ENCODE measurements around the gene DBNL.

DBNL gene

DNA sequence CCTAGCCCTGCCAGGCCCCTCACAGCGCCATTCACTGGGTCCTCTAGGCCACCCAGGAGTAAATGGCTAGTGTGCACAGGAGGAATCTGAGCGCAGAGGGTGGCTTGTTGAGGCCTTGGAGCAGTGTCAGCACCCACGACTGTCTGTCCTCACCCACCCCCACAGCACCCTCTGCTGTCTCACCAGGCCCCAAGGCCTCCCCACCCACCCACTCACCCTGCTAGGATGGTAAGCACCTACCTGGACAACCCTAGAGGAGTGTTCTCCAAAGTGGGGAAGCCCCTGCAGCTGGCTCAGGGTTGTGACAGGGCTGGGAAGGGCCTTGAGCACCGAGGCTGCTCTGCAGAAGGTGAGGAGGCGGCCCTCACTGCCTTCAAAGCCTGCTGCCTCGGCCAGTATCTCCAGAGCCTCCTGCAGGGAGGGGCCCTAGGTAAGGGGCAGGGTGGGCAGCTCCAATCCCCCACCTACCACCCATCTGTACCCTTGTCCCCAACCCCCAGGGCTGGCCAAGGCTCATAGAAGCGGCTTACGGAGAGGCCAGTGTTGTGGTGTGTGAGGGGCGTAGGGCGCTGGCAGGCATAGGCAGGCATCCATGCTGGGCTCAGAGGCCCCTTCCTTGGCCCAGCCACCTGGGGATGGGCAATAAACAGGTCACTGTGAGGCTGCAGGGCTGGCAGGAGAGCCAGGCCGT is 35.0 kb downstream of the DBNL start:
- no peak for DNase-seq

DNA sequence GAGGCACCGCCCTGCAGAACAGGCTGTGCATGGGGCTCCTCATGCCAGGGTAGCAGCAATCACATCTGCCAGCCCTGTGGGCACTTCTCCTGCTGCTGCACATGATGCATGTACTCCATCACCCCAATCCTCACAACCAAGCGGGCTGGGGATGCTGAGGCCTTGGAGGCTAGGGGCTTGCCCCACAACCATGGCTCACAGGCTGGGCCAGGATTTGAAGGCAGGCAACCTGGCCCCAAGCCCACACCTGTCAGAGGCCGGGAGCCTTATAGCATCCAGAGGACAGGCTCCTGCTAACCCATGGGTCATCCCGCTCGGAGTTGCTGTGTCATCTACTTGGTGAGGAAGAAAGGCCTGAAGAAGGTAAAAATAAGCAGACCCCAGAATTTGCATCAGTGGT is 35.6 kb downstream of the DBNL start:
- no peak for DNase-seq

DNA sequence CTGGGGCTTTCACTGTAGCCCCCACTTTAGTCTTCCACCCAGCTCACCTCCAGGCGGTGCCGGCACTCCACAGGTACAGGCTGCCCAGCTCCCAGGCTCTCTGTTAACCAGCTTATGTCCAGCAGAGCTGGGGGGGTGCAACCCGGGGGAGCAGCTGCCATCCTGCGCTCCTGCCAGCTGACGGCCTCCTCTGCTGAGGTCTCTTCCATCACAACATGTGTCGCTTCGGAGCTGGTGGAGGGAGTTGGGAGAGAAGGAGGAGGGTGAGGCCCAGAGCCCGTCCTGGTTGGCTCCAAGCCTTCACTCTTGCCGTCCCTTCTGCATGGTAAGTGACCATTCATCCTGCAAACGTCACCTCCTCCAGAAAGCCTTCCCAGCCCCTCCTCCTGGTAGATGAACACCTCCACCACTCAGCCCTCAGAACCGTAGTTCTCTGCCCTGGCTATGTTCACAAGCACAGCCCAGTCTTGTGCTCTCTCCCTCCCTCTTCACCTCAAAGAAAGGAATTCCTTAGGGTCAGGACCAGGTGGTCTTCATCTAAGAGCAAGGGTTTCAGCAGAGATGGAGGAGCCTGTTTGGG is 36.3 kb downstream of the DBNL start:
- no peak for DNase-seq

DNA sequence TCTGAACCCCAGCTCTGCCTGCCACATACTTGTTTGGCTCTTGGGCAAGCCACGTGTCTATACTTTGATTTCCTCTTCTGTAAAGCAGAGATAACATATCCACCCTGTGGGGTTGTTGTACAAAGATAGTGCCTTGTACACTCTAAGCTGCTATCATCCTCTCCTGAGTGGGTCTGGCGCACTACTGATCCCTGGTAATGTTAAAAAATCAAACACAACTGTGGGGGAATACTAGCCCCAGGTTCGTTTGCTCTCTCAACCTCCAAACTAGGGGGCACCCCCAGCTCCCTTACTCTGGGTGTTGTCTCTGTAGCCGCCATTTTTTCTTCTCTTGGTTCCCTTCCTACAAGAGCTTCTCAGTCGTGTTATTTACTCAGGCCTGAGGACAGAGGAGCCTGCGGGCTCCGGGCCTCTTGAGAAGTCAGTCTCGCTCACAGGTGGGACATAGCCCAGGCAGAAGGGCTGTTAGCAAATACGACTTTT is 36.8 kb downstream of the DBNL start:
- no peak for DNase-seq

DNA sequence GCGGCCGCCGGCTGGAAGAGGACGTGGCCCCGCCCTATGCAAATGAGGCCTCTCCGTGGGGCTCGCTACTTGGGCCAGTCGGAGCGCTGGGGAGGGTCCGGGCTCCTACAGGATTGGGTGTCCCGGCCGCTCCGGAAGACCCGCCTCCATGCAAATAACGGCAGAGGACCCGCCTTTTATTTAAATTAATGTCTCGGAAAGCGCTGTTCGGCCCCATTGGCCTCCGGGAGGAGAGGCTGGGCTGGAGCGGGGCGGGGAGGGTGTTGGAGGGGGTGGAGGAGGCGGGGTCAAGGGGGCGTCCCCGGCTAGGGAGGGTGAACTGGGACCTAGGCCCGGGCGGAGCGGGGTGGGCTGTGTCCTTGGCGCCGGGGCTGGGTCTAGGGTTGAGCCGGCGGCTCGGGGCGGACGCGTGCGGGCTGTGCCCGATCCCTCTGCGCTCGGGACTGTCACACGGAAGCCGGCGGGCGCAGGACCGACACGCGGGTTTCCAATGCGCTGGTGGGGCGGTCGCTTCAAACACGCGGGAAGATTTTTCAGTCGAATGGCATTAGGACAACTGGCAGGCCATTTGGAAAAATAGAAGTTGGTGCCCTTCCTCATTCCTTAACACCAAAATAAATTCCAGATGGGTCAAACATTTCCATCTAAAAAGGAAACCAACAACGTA is 38.2 kb downstream of the DBNL start:
- peak; percentile 99 for DNase-seq

DNA sequence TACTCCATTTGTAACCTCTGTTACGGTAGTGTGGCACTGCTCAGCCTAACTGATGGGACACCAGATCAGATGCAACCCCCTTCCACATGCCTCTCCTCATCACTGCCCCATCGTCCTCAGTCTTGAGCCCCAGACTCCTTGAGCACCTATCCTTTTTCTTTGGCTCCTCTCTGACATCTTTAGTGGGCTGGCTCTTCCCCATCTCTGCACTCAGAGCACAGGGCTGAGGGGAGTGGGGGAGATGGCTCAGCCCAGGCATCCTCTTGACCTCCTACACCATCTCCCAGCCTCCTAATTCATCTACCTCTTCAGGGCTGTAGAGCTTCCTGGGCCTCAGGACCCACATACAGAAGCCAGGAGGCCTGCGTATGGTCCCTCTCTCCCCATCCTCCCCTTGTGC is 39.3 kb downstream of the DBNL start:
- DNase-seq: no peak

DNA sequence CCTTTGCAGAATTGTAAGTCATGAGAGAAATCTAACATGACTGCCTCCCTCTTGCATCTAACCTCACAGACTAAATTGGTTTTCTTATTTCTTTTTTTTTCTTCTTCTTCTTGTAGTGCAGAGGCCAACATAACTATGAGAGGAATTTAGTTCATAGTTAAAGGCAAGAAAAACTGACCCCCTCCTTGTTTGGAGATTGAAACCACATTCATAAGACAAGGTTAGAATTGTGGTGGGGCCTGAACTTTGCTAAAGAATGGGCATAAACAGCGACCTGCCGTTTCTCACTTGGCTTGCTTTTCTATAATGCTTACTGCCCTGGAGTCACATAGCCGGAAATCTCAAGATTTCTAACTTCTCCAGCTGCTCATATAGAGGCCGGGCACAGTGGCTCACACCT is 40.2 kb downstream of the DBNL start:
- no peak for DNase-seq

DNA sequence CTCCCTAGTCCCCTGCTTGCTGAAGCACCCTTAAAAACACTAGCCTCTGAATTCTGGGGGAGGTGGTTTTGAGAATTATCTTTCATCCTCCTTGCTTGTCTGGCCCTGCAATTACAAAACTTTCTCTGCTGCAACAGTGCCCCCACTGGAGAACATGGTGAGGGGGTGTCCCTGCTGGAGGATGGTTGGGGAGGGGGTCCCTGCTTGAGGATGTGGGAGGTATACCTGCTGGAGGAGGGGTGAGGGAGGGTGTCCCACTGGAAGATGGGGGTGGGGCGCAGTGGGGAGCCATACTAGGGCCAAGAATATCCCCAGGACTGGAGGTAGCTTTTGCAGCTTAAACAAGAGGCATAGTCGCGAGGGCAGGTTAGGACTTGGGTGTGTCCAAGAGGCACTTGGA is 41.0 kb downstream of the DBNL start:
- DNase-seq: no peak

DNA sequence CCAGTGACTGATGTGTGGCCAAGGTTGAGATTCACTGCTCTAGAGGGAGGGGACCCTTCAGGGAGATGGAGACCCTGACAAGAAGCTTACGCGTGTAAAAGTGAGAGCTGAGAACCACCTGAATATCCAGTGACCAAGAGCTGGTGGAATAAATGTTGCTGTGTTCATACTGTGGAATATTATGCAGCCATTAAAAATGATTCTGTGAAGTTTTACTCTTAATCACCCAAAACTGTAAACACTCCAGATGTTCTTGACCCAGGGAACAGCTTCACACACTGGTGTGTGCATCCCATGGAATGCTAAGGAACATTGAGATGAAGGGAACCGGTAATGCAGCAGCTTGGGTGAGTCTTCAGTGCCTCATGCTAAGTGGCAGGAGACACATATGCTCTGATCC is 42.1 kb downstream of the DBNL start:
- no peak for DNase-seq

DNA sequence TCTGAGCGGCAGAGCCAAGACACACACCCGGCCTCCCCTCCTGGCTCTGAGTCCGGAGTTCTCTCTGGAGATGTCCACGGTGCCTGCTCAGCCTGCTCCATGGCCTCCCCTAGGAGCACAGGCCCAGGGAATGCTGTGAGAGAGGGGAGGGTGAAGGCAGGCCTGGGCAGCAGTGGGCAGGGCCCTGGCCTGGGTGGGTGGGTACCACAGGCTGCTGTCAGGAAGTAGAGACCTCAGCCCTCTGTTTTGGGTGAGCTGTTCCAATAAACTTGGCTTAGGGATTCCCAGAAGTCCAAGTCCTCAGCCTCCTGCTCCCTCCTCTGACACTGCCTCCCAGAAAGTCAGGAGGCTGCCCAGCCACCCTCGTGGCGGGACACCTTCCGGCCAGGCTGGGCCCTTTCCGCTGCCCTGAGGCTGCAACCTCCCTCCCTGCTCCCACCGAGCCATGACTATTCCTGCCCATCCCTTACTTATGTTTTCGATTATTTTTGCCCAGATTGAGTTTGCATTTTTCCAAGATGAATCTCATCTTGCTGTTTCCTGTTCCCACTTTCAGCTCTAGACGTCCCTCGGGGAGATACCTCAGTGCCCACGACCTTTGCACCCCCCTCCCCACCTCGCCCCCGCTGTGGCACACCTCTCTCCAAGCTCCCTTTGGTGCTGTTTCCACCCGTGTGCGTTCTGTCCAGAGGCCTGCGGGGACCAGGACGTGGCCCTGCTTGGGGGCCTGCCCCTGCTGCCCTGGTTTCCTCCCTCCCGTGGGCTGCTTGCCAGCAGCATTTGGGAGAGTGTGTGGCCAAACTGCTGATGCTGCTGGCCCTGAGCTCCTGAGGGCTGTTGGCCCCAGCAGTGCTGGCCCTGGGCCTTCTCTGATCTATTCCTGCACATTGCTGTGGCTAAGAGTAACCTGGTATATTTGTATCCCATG is 43.7 kb downstream of the DBNL start:
- no peak for DNase-seq

DNA sequence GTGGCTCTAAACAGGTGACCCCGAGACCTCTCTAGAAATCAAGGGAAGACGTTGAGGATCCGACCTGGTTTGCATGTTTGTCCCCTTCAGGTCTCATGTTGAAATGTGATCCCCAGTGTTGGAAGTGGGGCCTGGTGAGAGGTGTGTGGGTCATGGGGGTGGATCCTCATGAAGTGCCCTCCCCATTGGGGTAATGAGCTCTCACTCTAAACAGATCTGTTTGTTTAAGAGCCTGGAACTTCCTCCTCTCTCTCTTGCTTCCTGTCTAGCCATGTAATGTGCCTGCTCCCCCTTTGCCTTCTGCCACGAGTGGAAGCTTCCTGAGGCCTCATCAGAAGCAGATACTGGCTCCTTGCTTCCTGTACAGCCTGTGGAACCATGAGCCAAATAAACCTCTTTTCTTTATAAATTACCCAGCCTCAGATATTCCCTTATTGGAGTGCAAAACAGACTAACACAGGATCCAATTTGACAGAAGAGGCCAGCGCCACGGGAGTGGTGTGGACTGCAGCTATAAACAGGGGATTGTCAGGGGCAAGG is 48.7 kb downstream of the DBNL start:
- no peak for DNase-seq

DNA sequence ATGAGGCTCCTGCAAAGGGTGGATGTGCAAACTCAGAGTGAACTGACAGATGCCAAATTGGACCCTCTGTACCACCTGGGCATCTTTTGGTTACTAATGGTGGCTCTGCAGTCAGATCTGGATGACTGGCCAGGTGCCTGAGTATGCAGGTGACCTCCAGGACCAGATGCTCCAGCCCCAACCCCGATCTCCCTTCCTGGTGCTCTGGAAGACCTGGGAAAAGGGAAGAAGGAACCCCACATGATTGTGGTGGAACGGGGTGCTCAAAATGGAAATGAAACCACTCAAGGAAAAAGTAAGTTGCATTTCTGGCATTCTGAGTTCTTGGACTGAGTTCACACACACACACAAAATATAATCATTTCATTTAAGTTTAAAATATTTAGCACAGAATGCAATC is 49.9 kb downstream of the DBNL start:
- DNase-seq: no peak

DNA sequence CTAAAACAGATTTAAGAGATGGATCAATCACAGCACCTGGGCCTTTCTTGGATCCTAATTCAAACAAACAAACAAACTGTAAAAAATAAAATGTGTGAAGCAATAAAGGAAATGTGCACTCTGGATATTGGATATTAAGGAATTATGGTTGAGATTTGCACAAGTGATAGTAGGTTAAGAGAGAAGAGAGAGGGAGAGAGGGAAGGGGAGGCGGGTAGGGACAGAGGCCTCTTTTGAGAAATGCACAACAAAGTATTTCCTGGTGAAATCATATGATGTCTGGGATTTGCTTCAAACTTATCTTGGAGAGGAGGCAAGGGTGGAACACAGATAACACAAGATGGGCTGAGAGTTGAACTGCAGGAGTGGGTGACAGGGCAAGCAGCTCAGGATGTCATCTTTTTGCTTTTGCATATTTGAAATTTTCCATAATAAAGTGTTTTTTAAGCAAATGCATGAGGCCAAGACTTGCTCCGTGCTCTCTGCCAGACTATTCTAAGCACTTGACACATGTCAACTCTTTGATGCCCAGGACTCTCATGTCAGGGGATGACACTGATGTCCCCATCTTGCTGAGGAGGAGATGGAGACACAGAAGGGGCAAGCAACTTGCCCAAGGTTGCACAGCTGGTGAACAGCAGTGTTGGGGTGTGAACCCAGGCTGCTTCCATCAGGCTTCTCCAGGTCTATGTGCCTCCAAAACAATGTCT is 50.5 kb downstream of the DBNL start:
- DNase-seq: no peak

DNA sequence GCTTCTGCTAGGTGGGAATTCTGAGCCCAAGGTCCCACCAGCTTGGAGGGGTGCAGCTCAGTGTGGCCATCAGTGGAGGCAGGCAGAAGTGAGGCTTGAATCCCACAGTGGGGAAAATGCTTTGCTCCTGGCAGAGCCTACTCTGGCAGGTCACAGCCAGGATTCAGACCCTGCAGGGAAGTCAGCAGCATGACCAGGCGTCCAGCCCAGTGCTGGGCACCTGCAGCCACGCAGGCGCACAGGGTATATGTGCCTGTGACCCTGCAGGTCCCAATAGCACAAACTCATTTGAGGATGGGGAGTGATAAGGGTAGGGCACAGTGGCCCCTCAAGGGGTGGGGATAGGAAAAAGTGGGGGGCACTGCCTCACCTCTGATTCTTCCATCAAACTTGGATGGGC is 51.3 kb downstream of the DBNL start:
- DNase-seq: no peak

DNA sequence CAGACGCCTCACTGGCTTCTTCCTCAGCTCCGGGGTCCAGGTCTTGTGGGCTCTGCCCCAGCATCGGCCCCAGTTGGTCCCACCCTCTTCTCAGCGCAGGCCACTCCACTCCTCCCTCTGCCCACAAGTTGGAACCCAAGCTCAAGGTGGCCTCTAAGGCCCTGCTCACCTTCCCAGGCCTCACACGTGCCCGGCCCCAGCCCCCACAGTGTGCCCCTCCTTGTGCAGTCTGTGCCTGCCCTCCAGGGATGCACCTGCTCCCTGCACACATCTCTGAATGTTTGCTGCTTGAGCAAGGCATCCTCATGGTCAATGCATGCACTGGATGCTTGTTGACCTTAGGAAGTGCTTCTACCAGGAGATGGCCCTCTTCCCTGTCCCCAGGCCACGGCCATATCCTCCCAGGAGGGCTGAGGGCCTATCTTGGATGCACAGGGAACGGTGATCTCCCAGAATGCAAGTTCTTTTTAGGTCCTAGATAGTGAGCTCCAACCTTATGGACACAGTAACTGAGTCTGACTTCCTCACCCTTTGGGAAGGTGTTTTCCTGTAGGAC is 51.9 kb downstream of the DBNL start:
- DNase-seq: no peak

DNA sequence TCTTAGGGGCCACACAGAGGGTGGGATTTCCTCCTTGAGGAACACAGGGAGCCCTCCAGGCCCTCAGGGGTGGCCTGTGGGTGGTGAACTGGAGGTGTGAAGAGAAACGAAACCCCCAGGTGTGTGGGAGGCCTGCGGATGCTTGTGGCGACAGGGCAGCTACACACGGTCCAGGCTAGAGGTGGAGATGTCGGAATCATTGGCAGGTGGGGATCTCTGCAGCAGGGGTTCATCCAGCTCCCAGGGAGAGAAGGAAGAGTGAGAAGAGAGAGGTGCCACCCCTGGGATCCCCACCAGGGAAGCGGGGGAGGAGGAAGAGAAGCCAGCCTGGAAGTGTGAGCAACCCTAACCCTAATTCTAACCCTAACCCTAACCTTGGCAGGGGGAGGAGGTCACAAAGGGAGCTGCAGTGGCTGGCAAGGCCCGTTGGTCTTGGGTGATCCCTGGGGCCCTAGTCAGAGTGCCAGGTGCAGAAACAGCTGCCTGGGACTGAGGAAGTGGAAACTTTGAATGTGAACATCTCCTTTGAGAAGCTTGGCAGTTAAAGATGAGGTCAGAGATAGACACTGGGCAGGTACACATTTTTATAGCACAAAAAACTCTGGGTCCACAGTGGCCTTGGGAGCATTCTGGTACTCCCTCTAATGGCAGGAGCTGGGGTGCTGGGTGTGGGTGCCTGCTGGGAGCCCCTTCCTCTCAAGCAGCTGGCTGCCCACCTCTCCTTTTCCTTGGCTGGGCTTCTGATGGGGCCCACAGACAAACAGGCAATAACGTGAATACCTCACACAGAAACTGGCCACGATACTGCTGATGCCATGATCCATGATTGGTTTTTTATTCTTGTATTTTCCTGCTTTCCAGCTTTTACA is 52.8 kb downstream of the DBNL start:
- DNase-seq: no peak

DNA sequence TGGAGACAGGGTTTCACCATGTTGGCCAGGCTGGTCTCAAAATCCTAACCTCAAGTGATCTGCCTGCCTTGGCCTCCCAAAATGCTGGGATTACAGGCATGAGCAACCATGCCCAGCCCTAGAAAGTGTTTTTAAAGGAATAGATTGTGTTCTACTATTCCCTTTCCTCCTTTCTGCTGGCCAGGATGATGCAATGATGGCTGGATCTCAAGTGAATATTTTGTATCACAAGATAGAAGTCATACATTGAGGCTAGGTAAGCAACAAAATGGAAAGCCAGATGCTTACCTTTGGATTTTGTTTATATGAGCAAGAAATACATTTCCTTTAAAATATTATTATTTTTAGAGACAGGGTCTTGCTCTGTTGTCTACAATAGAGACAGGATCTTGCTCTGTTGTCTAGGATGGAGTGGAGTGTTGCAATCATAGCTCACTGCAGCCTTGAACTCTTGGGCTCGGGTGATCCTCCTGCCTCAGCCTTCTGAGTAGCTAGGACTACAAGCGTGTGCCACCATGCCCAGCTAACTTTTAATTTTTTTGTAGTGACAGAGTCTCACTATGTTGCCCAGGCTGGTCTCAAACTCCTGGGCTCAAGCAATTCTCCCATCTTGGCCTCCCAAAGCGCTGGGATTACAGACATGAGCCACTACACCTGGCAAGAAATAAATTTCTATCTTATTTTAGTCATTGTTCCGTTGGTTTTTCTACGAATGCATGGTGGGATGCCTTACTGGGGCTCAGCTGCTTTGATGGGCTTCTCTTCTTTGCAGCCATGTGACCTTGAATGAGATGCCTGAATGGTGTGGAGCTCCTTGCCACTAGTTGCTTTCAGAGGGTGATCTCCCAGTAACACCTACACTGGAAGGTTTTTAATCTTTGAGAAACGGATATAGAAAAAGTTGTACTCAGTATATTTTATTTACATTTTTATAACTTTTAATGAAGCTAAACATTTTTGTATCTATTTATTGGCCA is 53.9 kb downstream of the DBNL start:
- no peak for DNase-seq

DNA sequence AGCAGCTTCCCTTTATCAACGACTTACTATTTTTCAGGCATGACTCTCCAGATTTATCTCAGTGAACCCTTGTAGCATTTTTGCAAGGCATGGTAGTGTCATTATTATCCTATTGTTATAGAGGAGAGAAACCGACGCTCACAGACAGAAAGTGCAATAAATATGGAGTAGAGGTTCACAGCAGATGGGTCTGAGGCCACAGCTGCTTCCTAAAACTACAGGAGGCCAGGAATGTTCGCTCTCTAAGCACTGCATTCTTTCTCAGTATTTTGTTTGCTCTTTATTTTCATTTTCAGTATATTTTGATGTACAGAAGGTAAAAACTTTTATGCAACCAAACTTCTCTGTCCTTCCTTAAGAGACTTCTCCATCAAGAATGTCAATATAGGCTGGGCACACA is 55.2 kb downstream of the DBNL start:
- no peak for DNase-seq

DNA sequence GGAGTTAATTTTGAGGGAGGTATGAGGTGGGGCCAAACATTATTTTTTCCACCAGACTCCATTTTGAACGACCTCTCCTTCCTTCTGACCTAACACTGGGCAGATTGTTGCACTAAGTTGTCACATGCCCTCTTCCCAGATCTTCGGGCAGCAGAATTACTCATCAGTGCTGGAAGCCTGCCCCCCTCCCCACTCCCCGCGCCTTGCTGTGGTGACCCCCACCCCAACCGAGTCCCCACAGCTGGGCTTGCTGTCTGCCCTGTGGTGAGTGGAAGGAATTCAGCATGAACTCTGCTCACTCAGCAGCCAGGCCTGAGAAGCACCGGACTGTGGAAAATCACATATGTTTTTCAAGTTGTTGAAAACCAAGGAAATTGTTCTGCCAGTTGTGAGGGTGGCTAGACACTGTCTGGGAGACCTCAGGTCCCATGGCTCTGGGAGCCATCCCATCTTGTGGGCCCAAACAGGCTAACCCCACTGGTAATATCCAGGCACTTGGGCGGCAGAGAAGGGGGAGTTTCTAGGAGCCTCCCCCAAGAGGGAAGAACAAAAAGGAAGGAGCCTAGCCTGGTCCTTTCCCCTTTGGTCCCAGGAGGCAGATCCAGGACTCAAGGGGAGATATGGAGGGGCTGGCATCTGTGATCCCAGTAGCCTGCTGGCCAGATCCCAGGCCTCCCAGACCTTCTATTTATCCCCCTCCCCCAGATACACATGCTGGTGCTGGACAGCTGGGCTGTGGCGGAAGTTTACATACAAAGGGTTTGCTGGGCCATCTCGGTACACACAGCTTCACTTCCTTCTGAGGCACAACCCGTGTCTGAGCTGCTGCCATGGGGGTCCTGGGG is 56.2 kb downstream of the DBNL start:
- DNase-seq: no peak

Data from NCI-H1436 (cell line).